CD8-positive, alpha-beta memory T cell (primary cell): ENCODE data around the gene PSMC6. TPM values are rescaled to one million over a fixed set of nuclear protein-coding genes. Genes with fewer than 3 reads are reported as not detected.

Experiments used
- CTCF ChIA-PET: fragments of 350-600 bp; sonication (Branson Sonifier 250); formaldehyde crosslinking; loops from one replicate; lab custom pipeline; 2021; ENCODE audit warnings: antibody characterized with exemption; lab: Charles Lee
- POLR2A ChIA-PET: fragments of 350-600 bp; sonication (Branson Sonifier 250); formaldehyde crosslinking; loops from one replicate; lab custom pipeline; 2021; ENCODE audit warnings: antibody characterized with exemption; lab: Charles Lee
- DNase-seq, 5 donors: peaks; one replicate each; pipeline versions ENCODE4 v3.0.0 to v3.0.0-alpha.2; 2020 to 2022; ENCODE audit warnings: mixed read lengths in 1 of 5
- H3K27ac ChIP-seq: one replicate; pipeline ENCODE4 v1.7.0; 2013; ENCODE audit warnings: low read depth, mild to moderate bottlenecking, low read length, moderate library complexity
- H3K27me3 ChIP-seq: 2 replicates; pipeline ENCODE4 v1.7.0; 2013; ENCODE audit warnings: low read length, mild to moderate bottlenecking; ENCODE audit not compliant: insufficient read depth, poor library complexity, severe bottlenecking
- H3K36me3 ChIP-seq: 2 replicates; pipeline ENCODE4 v1.7.0; 2013; ENCODE audit warnings: mild to moderate bottlenecking, low read length, moderate library complexity; ENCODE audit not compliant: insufficient read depth
- H3K4me1 ChIP-seq: 2 replicates; pipeline ENCODE4 v1.7.0; 2013; ENCODE audit warnings: mild to moderate bottlenecking, low read length, moderate library complexity; ENCODE audit not compliant: insufficient read depth
- H3K4me3 ChIP-seq: 2 replicates; pipeline ENCODE4 v1.7.0; 2013; ENCODE audit warnings: mild to moderate bottlenecking, low read length
- H3K9me3 ChIP-seq: 2 replicates; pipeline ENCODE4 v1.7.0; 2013; ENCODE audit warnings: mild to moderate bottlenecking, low read length
- H3K27ac Mint-ChIP-seq, 8 donors: one replicate each; pipeline ENCODE4 v1.8.0; 2020 to 2021; ENCODE audit warnings: mixed read lengths in 8 of 8, mild to moderate bottlenecking in 6 of 8, inconsistent platforms in 3 of 8, moderate library complexity in 3 of 8
- H3K27me3 Mint-ChIP-seq, 2 donors: one replicate each; pipeline ENCODE4 v1.8.0; 2020 to 2021; ENCODE audit warnings: mixed read lengths in 2 of 2, mild to moderate bottlenecking in 1 of 2, moderate library complexity in 1 of 2
- H3K36me3 Mint-ChIP-seq, 3 donors: one replicate each; pipeline ENCODE4 v1.8.0; 2020 to 2021; ENCODE audit warnings: mixed read lengths in 3 of 3, inconsistent platforms in 1 of 3, mild to moderate bottlenecking in 1 of 3
- H3K4me1 Mint-ChIP-seq, 3 donors: one replicate each; pipeline ENCODE4 v1.8.0; 2020 to 2021; ENCODE audit warnings: mixed read lengths in 3 of 3, inconsistent platforms in 1 of 3, mild to moderate bottlenecking in 1 of 3
- H3K4me3 Mint-ChIP-seq, 7 donors: one replicate each; pipeline ENCODE4 v1.8.0; 2020 to 2021; ENCODE audit warnings: mixed read lengths in 7 of 7, mild to moderate bottlenecking in 6 of 7, moderate library complexity in 4 of 7, inconsistent platforms in 2 of 7
- H3K9me3 Mint-ChIP-seq, 5 donors: one replicate each; pipeline ENCODE4 v1.8.0; 2020 to 2022; ENCODE audit warnings: mixed read lengths in 5 of 5, mild to moderate bottlenecking in 3 of 5, moderate library complexity in 2 of 5, inconsistent platforms in 1 of 5
- polyA plus RNA-seq: library from polyadenylated mRNA; unstranded; fragments of 300-500 nt; fragmentation: Illumina TruSeq; gene quantifications from one replicate; pipeline ENCODE4 v1.2.3, GENCODE V29; 2021
- total RNA-seq, 2 experiments: library from RNA; stranded (reverse); gene quantifications; one replicate each; pipeline ENCODE4 v1.2.3, GENCODE V29; 2021

Gene PSMC6
- total and polyA plus RNA-seq, 3 experiments from 2014 or later, result 54.3 to 123 (median 113) TPM

DNA sequence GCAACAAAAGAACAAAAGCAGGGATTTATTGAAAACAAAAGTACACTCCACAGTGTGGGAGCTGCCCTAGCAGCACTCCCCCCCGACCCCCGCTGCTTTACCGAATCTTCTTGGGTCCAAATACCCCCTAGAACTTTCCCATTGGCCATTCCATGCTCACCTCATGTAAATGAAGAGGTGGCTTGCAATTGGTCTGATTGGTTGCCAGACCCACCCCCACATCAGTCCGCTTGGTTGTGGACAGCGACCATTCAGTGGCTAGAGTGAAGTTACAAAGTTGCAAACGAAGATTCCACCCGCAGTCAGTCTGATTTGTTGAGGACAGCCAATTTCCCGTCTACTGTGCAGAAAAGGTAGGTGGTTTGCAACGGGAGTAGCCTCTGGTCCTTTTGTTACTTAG, 26.8 kb downstream of the PSMC6 start:
- no peak for DNase-seq
- CTCF ChIA-PET, result no interaction called here
- Mint-ChIP-seq H3K4me3 (peak overlapping the region in 1 of 7 donors; percentile 85), H3K9me3 (no peaks in the 10 kb centered on the region), H3K27ac (peak overlapping the region in 5 of 8 donors; percentile 1 to 66 (median 33)), H3K36me3 (peaks cover 17 to 54% (median 18%) of the 10 kb centered on the region in 3 donors), H3K27me3 (peaks cover 0 to 1% of the 10 kb centered on the region in 2 donors), H3K4me1 (peaks cover 66 to 78% (median 77%) of the 10 kb centered on the region in 3 donors)
- peaks cover 15% of the 10 kb centered on the region for H3K36me3 ChIP-seq
- H3K4me3 ChIP-seq, result no peak overlapping the region
- H3K27me3 ChIP-seq, result no peaks in the 10 kb centered on the region
- POLR2A ChIA-PET, result no interaction called here
- H3K9me3 ChIP-seq, result no peaks in the 10 kb centered on the region
- no peak overlapping the region for H3K27ac ChIP-seq
- peaks cover 62% of the 10 kb centered on the region for H3K4me1 ChIP-seq

DNA sequence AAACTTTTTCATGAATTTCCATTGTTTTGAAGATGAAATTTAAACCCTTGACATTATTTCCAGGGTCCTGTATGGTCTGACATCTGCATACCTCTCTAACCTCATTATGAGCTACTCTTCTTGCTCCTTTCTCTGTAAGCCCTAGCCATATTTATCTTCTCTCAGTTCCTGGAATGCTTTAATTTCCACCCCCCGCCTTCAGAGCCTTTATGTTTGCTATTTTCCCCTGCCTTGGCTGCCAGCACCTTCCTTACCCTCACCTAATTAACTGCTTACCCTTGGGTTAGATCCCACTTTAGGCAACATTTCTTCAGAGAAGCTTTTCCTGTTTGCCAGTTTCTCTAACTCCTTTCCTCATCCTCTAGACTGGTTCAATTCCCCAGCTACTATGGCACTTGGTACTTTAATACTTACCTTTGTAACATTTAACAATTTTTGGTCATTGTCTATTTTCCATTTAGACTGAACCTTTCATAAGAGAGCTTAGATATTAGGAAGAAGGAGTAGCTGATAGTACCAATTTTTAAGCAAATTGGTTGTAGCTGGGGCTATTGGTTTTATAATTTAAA, 29.0 kb downstream of the PSMC6 start:
- no peak for DNase-seq
- CTCF ChIA-PET, result interaction anchor here (2.1 kb wide), 1 partner anchor 10 kb away, joined by 5 read pairs; no protein-coding TSS in a partner anchor
- no peak overlapping the region for H3K4me3 ChIP-seq
- peaks cover 15% of the 10 kb centered on the region for H3K36me3 ChIP-seq
- Mint-ChIP-seq H3K27ac (peak overlapping the region; percentile 42 to 87 (median 77)), H3K4me3 (peak overlapping the region in 6 of 7 donors; percentile 1 to 73 (median 18)), H3K27me3 (peaks cover 0 to 1% of the 10 kb centered on the region in 2 donors), H3K4me1 (peaks cover 69 to 86% (median 85%) of the 10 kb centered on the region in 3 donors), H3K36me3 (peaks cover 17 to 55% (median 20%) of the 10 kb centered on the region in 3 donors), H3K9me3 (no peaks in the 10 kb centered on the region)
- no peaks in the 10 kb centered on the region for H3K9me3 ChIP-seq
- no peak overlapping the region for H3K27ac ChIP-seq
- no peaks in the 10 kb centered on the region for H3K27me3 ChIP-seq
- H3K4me1 ChIP-seq, result peaks cover 75% of the 10 kb centered on the region
- POLR2A ChIA-PET, result interaction anchor here (0.6 to 0.9 kb wide), 2 partner anchors 8 to 16 kb away, joined by 3 to 7 read pairs; no protein-coding TSS in a partner anchor

DNA sequence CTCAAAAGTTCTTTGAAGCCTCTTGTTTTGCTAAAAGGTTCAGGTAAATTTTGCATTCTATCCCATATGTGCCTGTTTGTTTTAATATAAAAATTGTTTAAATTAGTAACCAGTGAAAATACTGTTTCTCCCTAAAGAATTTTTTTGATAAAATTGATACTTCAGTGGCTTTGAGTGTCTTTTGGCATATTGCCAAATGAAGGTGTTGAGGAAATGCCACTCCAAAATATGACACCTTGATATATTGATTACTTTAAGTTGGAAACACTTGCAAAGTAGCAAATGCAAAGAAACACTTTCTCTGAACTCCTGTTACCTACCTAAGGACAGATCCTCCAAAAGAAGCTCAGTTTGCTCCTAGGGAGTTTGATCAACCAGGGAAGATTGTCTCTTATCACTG, 31.4 kb downstream of the PSMC6 start:
- CTCF ChIA-PET, result no interaction called here
- H3K27me3 ChIP-seq, result no peaks in the 10 kb centered on the region
- Mint-ChIP-seq H3K4me1 (peaks cover 74 to 91% (median 90%) of the 10 kb centered on the region in 3 donors), H3K9me3 (no peaks in the 10 kb centered on the region), H3K36me3 (peaks cover 10 to 43% (median 15%) of the 10 kb centered on the region in 3 donors), H3K27me3 (no peaks in the 10 kb centered on the region), H3K4me3 (peak overlapping the region in 3 of 7 donors; percentile 17 to 42 (median 22)), H3K27ac (peak overlapping the region in 7 of 8 donors; percentile 6 to 77 (median 42))
- H3K4me1 ChIP-seq, result peaks cover 86% of the 10 kb centered on the region
- no peak overlapping the region for H3K4me3 ChIP-seq
- DNase-seq, result no peak
- POLR2A ChIA-PET, result interaction anchor here (1.5 kb wide), 1 partner anchor 10 kb away, joined by 3 read pairs; no protein-coding TSS in a partner anchor
- H3K36me3 ChIP-seq, result peaks cover 8% of the 10 kb centered on the region
- H3K27ac ChIP-seq, result no peak overlapping the region
- H3K9me3 ChIP-seq, result no peaks in the 10 kb centered on the region

DNA sequence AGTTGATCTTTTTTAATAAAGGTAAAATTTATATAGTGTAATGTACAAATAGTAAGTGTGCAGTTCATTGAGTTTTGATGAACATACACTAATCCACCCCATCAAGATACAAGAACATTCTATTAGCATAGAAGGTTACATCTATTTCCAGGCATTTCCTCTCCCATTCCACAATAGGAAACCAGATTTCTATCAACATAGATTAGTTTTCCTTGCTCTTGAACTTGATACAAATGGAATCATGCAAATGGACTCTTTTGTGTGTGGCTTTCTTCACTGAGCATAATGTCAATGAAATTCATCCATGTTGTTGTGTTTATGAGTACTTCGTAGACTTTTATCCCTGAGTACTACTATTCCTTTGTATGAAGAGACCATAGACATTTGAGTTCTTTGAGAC, 33.8 kb downstream of the PSMC6 start:
- Mint-ChIP-seq H3K4me1 (peaks cover 66 to 90% (median 89%) of the 10 kb centered on the region in 3 donors), H3K27ac (peak overlapping the region in 7 of 8 donors; percentile 18 to 97 (median 56)), H3K4me3 (peak overlapping the region in 2 of 7 donors; percentile 2 to 34), H3K9me3 (no peaks in the 10 kb centered on the region), H3K27me3 (no peaks in the 10 kb centered on the region), H3K36me3 (peaks cover 3 to 31% (median 8%) of the 10 kb centered on the region in 3 donors)
- Histone ChIP-seq H3K36me3 (peaks cover 5% of the 10 kb centered on the region), H3K27me3 (no peaks in the 10 kb centered on the region), H3K9me3 (no peaks in the 10 kb centered on the region), H3K27ac (no peak overlapping the region), H3K4me3 (peak overlapping the region; percentile 36), H3K4me1 (peaks cover 90% of the 10 kb centered on the region)
- ChIA-PET CTCF (interaction anchor here (1.5 to 2.1 kb wide), 3 partner anchors 9 to 18 kb away, joined by 3 to 13 read pairs (median 10); partner anchors contain the start of gene STYX), POLR2A (interaction anchor here (1.1 to 2.0 kb wide), 3 partner anchors 9 to 188 kb away, joined by 5 to 22 read pairs (median 15); partner anchors contain the start of genes GPR137C, STYX and TXNDC16)
- no peak for DNase-seq

DNA sequence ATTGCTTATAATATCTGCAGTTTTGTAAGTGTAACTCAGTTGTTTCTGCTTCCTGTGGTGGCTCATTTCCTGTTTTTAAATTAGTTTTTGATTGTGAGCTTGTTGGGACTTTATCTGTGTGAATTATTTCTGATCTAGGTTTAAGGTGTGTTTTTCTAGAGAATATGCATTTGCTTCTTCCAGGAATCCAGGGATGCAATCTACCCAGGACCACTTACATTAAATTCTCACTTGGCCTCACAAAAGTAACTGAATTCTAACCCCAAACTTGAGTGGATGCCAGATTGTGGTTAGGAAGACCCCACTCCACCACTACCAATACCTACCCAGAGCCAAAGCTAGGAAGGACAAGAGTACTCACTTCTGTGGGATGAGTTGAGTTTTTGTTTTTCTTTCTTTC, 34.9 kb downstream of the PSMC6 start:
- peak in 2 of 5 donors; percentile 13 to 48 for DNase-seq
- H3K9me3 Mint-ChIP-seq, result no peaks in the 10 kb centered on the region
- peak overlapping the region; percentile 88 to 98 (median 96) for H3K27ac Mint-ChIP-seq
- H3K4me1 Mint-ChIP-seq, result peaks cover 60 to 86% (median 79%) of the 10 kb centered on the region in 3 donors
- Histone ChIP-seq H3K9me3 (no peaks in the 10 kb centered on the region), H3K27me3 (no peaks in the 10 kb centered on the region), H3K27ac (peak overlapping the region; percentile 57), H3K36me3 (peaks cover 7% of the 10 kb centered on the region), H3K4me3 (peak overlapping the region; percentile 53), H3K4me1 (peaks cover 79% of the 10 kb centered on the region)
- peak overlapping the region; percentile 67 to 90 (median 83) for H3K4me3 Mint-ChIP-seq
- ChIA-PET POLR2A (interaction anchor here (0.7 to 2.0 kb wide), 10 partner anchors 10 to 210 kb away, joined by 3 to 22 read pairs (median 4); partner anchors contain the start of genes ERO1A, GPR137C, STYX and TXNDC16), CTCF (interaction anchor here (1.0 to 2.1 kb wide), 8 partner anchors 11 to 219 kb away, joined by 3 to 13 read pairs (median 3); partner anchors contain the start of gene STYX)
- H3K27me3 Mint-ChIP-seq, result no peaks in the 10 kb centered on the region
- H3K36me3 Mint-ChIP-seq, result peaks cover 3 to 35% (median 11%) of the 10 kb centered on the region in 3 donors

DNA sequence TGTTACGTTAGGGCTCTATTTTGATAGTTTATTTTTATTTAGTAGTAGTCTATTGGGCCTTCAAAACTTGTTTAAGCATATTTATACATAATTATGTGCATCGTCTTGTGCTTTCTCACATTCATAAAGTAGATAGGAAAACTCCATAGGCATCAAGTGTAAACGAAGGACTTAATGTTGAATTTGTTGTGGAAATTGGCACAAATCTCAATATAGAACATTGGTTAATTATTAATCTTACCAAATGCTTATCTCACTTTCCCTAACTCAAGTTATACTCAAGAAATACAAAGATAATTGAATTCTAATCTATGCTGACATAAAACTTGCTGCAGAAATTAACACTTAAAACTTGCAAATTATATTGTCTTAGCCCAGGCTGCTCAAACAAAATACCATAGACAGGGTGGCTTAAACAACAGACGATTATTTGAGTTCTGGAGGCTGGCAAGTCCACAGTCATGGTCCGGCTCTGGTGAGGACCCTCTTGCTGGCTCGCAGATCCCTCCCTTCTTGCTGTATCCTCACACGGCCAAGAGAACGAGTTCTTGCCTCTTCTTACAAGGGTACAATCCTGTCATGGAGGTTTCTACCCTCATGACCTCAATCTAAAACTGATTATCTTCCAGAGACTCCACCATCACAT, 41.8 kb downstream of the PSMC6 start:
- H3K36me3 ChIP-seq, result peaks cover 26% of the 10 kb centered on the region
- Mint-ChIP-seq H3K9me3 (no peaks in the 10 kb centered on the region), H3K27ac (peak overlapping the region in 5 of 8 donors; percentile 4 to 79 (median 42)), H3K27me3 (no peaks in the 10 kb centered on the region), H3K36me3 (peaks cover 8 to 60% (median 16%) of the 10 kb centered on the region in 3 donors), H3K4me3 (no peak overlapping the region), H3K4me1 (peaks cover 19 to 54% (median 44%) of the 10 kb centered on the region in 3 donors)
- peaks cover 18% of the 10 kb centered on the region for H3K4me1 ChIP-seq
- ChIA-PET POLR2A (no interaction called here), CTCF (no interaction called here)
- H3K27me3 ChIP-seq, result no peaks in the 10 kb centered on the region
- H3K27ac ChIP-seq, result no peak overlapping the region
- H3K4me3 ChIP-seq, result no peak overlapping the region
- no peaks in the 10 kb centered on the region for H3K9me3 ChIP-seq
- no peak for DNase-seq

DNA sequence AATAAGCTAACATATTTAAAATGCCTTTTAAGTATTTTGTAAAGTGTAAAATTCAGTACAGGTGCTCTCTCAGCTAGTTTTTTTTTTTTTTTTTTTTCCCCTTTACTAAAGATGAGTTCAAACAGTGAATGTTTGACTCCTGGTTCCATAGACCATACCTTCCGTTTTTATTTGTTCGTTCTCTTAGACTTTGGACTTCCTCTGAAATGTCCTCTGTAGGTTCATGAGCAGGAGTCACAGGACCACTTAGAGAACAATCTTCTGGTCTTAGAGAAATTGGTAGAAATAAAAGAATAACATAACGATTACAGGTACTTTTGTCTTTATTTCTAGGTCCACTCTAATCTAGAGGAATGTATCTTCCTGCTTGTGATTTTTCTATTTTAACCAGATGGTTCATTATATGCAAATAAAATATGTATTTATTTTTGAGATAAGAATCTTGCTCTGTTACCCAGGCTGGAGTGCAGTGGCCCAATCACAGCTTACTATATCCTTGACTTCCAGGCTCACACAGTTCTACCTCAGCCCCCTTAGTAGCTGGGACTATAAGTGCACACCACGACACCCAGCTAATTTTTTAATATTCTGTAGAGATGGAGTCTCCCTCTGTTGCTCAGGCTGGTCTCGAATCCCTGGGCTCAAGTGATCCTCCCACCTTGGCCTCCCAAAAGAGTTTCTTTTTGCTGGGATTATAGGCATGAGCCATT, 48.8 kb downstream of the PSMC6 start:
- no peak overlapping the region for H3K4me3 ChIP-seq
- Mint-ChIP-seq H3K27ac (peak overlapping the region in 4 of 8 donors; percentile 43 to 74 (median 56)), H3K9me3 (no peaks in the 10 kb centered on the region), H3K36me3 (peaks cover 0 to 37% (median 6%) of the 10 kb centered on the region in 3 donors), H3K4me3 (no peak overlapping the region), H3K27me3 (no peaks in the 10 kb centered on the region), H3K4me1 (peaks cover 1 to 6% (median 5%) of the 10 kb centered on the region in 3 donors)
- H3K9me3 ChIP-seq, result no peaks in the 10 kb centered on the region
- H3K36me3 ChIP-seq, result peaks cover 5% of the 10 kb centered on the region
- CTCF ChIA-PET, result interaction anchor here (0.7 kb wide), 1 partner anchor 26 kb away, joined by 4 read pairs; no protein-coding TSS in a partner anchor
- H3K4me1 ChIP-seq, result no peaks in the 10 kb centered on the region
- POLR2A ChIA-PET, result no interaction called here
- no peak overlapping the region for H3K27ac ChIP-seq
- no peaks in the 10 kb centered on the region for H3K27me3 ChIP-seq
- DNase-seq, result no peak
